ENCODE measurements around the gene IL6ST. TPM values are rescaled to one million over a fixed set of nuclear protein-coding genes. Genes with fewer than 3 reads are reported as not detected.
"Not testable (repeated sequence)": the region's sequence is repeated elsewhere in the genome, so short reads cannot be mapped to it uniquely, and the experiment has no call there.

Gene IL6ST
- 137 and 139 TPM in 2 replicates for total RNA-seq (2014; rRNA removed)
- 22.4 TPM for polyA plus RNA-seq (2012)

GRCh38 chr5:55994495-55994997, at the start of gene IL6ST:
IL6ST (minus strand) TSS chr5:55994963; CDS start chr5:55976278, 18,685 bp downstream.
- DNase-seq (ENCODE audit: low read depth): peak; percentile 66

- no peak for DNase-seq (ENCODE audit: low read depth)
Observed at GRCh38 chr5:56039985-56040384, 45.2 kb upstream of the IL6ST start.

GRCh38 chr5:56038206-56038605, 43.4 kb upstream of the IL6ST start:
- DNase-seq (ENCODE audit: low read depth): not testable (repeated sequence)

- no peak for DNase-seq (ENCODE audit: low read depth)
Observed at GRCh38 chr5:56037531-56038010, 42.8 kb upstream of the IL6ST start.

GRCh38 chr5:56035394-56035793, 40.6 kb upstream of the IL6ST start:
- not testable (repeated sequence) for DNase-seq (ENCODE audit: low read depth)

DNA sequence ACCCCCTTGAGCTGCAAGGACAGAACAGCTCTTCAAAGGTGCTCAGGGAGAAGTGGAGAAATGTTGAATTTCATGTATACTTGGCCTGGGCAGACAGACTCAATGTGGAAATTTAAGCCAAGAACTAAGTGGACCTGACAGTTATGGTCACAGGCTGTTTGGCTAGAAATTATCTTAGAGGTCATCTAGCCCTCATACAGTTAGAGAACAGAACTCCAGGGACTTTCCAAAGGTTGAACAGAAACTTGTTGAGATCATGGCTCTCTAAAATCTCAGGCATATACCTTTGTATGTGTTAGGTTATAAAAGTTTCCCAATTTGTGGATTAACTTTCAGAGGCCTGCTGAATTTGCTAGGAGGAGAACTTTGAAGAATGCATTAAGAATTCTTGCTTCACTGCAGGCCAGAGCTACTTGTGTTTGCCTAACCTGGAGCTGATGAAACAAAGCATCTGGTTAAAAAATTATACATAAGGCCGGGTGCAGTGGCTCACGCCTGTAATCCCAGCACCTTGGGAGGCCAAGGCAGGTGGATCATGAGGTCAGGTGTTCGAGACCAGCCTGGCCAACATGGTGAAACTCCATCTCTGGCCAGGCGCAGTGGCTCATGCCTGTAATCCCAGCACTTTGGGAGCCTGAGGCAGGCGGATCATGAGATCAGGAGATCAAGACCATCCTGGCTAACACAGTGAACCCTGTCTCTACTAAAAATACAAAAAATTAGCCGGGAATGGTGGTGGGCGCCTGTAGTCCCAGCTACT, 35.3 kb upstream of the IL6ST start:
- DNase-seq (ENCODE audit: low read depth): not testable (repeated sequence)

- DNase-seq (ENCODE audit: low read depth): no peak
Observed at GRCh38 chr5:56029457-56029856, 34.7 kb upstream of the IL6ST start.

- no peak for DNase-seq (ENCODE audit: low read depth)
Observed at GRCh38 chr5:56028708-56029107, 33.9 kb upstream of the IL6ST start.

- peak; percentile 89 for DNase-seq (ENCODE audit: low read depth)
Observed at GRCh38 chr5:56026863-56027300, 32.1 kb upstream of the IL6ST start.

GRCh38 chr5:56025151-56025885, 30.6 kb upstream of the IL6ST start:
- no peak for DNase-seq (ENCODE audit: low read depth)

DNA sequence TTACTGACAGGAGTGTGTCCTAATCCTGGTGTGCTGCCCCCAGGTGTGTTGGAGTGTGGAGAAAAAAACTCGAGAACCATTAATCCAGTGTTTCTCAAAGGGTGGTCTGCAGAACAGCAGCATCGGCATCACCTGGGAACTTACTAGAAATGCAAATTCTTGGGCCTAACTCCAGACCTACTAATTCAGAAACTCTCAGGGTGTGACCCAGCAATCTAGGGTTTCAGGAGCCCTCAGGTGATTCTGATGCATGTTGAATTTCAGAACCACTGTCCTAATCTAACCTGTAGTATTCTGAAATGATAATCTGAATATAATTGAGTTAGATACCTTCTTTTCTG, 30.0 kb upstream of the IL6ST start:
- no peak for DNase-seq (ENCODE audit: low read depth)

- no peak for DNase-seq (ENCODE audit: low read depth)
Observed at GRCh38 chr5:56023296-56023695, 28.5 kb upstream of the IL6ST start.

GRCh38 chr5:56019306-56020272, 24.8 kb upstream of the IL6ST start:
- DNase-seq (ENCODE audit: low read depth): peak; percentile 46

DNA sequence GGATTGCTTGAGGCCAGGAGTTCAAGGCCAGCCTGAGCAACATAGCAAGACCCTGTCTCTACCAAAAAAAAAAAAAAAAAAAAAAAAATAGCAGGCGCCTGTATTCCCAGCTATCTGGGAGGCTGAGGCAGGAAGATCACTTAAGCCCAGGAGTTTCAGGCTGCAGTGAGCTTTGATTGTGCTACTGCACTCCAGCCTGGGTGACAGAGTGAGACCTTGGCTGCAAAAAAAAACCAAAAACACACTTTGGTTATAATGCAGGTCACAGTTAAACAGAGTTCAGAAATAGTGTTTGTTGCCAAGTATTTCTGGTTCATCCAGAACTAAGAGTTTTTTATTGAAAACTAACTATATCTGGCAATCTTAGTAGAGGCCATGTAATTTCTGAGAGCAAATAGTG, 24.1 kb upstream of the IL6ST start:
- DNase-seq (ENCODE audit: low read depth): no peak

GRCh38 chr5:56014701-56015100, 19.9 kb upstream of the IL6ST start:
- DNase-seq (ENCODE audit: low read depth): not testable (repeated sequence)

GRCh38 chr5:56013939-56014338, 19.2 kb upstream of the IL6ST start:
- not testable (repeated sequence) for DNase-seq (ENCODE audit: low read depth)

DNA sequence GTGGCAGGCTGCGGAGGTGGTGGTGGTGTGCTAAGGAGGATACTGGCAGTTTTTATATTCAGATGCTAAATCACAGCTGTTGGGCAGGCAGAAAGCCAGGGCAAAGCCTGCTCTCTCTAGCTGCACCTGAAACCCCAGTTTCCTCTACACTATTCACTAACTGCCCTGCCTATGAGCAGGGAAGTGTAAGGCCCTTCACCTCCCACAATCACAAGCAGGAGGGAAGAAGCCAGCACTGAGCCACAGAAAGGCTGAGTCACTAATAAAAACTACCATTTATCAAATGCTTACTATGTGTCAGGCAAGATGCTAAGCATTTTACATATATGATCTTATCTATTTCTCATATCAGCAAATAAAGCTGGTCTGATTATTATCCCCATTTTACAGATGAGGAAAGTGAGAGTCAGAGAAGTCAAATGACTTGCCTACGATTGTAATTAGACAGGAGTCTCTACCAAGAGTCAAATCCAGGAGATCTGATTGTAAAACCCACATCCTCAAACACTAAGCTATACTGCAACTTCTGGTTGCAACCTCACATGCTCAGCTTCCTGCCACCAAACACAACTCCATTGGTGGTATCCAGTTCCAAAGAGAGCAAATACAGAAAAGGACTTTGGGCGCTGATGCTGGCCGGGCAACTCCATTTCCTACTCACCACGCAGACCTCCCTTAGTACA, 17.7 kb upstream of the IL6ST start:
- DNase-seq (ENCODE audit: low read depth): no peak

DNA sequence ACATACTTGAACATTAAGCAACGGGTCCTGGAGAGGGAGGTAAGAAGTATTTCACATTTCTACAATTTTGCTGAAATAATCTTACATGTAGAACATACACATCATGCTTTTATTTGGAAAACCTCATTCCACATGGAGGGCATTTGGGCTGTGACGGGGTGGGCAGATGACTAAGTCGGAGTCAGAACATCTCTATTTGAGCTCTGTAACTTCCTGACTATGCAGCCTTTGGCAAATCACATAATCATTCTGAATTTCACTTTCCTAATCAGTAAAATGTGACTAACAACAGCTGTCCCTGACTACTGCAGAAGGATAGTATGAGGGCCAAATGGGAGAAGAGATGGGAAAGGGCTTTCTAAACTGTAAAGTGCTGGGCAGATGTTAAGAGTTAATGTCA, 17.1 kb upstream of the IL6ST start:
- DNase-seq (ENCODE audit: low read depth): peak; percentile 92

DNA sequence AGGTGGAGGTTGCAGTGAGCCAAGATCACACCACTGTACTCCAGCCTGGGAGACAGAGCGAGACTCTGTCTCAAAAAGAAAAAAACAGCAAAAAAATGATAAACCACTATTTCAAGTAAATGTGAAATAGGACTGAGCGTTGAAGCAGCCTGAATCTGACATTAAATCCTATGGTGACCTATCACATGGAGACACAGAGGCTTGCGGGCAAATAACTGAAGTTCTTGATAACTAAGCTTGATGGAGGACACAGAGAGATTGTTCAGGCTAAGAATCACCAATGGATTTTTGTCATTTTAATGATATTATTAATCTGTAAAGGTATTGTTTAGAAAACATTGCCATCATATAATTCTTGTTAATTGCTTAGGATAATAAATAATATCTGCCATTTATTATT, 15.7 kb upstream of the IL6ST start:
- no peak for DNase-seq (ENCODE audit: low read depth)

DNA sequence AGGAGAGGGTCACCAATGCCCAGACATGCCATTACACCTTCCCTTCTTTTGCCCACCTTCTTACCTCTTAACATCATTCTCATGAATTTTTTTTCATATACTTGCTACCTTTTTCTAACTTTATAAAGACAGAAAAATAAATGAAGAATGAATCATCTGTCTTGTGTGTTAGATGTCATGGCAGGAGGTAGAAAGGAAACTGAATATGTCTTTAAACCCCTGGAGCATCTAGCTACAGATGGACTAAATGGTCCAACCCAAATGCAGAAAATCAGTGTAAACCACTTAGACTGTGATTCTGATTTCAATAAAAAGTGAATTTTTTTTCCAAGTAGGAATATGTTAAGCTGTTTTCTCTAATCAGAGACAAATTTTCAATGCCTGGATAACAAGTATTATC, 11.8 kb upstream of the IL6ST start:
- DNase-seq (ENCODE audit: low read depth): no peak

GRCh38 chr5:56006094-56006493, 11.3 kb upstream of the IL6ST start:
- no peak for DNase-seq (ENCODE audit: low read depth)
